Measurements from ENCODE around the gene RASSF3. TPM values are rescaled to one million over a fixed set of nuclear protein-coding genes. Genes with fewer than 3 reads are reported as not detected.

RASSF3 gene
- total RNA-seq, 1 experiment from 2014 or later: 42.6 TPM

- no peak for DNase-seq (ENCODE audit: extremely low read depth, low read depth)
These were observed 56.0 kb downstream of the RASSF3 start for GRCh38 chr12:64666054-64666914.

GRCh38 chr12:64667793-64668192 is 57.5 kb downstream of the RASSF3 start:
- no peak for DNase-seq (ENCODE audit: extremely low read depth, low read depth)

GRCh38 chr12:64669270-64669842 is 59.1 kb downstream of the RASSF3 start:
- DNase-seq (ENCODE audit: extremely low read depth, low read depth): no peak

- DNase-seq (ENCODE audit: extremely low read depth, low read depth): no peak
These were observed 59.7 kb downstream of the RASSF3 start for GRCh38 chr12:64670019-64670418.

DNA sequence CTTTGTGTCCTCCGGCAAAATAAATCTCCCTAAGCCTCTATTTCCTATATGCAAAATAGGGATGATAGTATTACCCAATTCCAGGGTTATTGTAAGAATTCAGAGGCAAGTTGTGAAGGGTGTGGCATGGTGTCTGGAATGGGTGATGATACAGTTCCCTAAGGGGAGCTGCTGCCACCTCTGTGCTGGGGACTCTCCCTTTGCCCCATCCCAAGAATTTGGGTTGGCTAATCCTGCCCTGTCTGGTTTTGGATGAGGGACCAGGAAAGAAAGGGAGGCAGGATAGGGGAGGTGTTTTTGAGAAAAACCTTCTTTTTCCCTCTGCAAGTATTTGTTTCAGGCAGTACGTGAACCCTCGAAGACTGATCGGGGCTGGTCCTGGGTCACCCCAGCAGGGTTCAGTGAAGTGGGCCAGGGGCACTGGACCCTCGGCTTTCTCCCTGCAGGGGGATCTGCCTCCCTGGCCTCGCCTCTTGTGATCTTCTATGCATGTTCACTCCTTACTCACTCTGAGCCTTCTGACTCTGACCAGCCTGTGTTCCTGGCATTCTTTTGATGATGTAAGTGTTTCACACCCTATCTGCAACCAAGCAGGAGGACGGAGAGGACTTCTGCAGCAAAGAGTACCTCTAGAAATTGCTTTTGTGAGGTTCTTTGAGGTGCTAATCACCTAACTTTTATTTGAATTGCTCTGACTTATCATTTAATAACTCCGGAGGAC is 60.8 kb downstream of the RASSF3 start:
- peak; percentile 89 for DNase-seq (ENCODE audit: extremely low read depth, low read depth)

- no peak for DNase-seq (ENCODE audit: extremely low read depth, low read depth)
These were observed 61.4 kb downstream of the RASSF3 start for GRCh38 chr12:64671681-64672080.

DNA sequence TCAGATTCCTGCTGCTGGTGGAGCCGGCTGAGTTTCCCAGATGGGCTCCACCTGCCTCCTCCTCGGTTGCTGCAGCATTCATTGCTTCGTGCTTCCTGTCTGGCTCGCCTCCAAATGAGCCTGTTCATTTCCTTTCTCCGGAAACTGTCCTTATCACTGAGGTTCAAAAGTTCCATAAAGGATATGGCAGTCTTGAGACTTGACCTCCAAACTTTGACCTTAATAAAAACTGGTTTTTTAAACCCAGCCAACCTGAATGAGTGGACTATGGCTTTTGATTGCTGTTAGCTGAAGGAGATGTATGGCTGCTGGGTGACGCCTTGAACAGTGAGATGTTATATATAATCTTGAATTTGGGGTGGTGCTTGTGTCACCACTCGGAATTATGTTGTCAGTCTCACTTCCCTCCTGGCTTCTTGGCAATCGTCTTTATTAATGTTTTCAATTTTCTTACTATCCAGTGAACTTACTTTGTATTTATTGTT is 62.7 kb downstream of the RASSF3 start:
- peak; percentile 84 for DNase-seq (ENCODE audit: extremely low read depth, low read depth)

DNA sequence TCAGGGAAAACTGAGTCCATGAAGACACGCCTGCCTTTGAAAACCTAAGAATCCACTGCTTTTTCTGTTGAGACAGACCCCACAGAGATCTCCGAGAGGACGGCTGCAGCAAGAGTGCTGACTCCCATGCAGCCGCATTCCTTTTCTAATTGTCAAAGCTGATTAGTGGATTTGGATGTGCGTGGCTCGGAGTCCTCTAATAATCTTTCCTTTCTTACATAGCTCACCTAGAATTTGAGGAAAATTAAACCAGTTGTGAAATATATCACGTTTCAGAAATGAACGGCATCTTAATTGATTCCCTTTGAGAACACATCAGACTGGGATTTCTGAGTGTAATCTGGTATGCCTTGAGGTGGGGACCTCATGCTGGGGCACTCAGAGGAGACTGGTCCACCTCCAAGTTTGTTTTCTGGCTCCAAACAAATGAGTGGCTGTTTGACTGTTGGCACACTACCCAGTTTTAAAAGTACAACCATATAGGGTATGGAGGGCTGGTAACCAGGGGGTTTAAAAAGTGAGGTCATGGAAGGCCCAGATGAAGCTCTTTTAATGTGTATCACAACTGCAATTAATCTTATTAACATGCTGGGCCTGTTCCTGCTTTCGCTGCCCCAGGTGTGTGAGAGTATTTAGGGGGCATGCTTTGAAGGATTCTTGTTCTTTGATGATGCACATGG is 63.3 kb downstream of the RASSF3 start:
- no peak for DNase-seq (ENCODE audit: extremely low read depth, low read depth)

DNA sequence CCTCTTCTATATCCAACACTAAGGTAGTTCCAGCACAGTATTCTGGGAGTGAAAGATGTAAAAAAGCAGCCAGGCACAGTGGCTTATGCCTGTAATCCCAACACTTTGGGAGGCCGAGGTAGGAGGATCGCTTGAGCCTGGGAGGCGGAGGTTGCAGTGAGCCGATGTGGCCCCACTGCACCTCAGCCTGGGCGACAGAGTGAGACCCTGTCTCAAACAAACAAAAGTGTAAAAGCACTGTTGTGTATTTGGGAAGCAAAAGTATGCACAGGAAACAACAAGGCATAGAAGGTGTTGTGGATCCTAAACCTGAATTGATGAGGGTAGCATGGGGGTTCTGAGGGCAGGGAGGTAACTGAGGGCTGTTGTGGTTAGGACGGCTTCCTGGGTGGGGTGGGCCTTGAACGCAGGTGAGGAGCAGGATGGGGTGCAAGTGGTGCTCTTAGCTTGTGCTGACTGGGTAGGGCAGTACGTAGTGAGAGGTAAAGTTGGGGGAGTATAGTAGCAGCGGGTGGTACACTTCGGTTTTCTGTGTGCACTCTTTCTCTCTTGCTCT is 64.2 kb downstream of the RASSF3 start:
- DNase-seq (ENCODE audit: extremely low read depth, low read depth): no peak

- DNase-seq (ENCODE audit: extremely low read depth, low read depth): peak; percentile 90
These were observed 65.5 kb downstream of the RASSF3 start for GRCh38 chr12:64675795-64676194.

GRCh38 chr12:64678248-64678647 is 68.0 kb downstream of the RASSF3 start:
- no peak for DNase-seq (ENCODE audit: extremely low read depth, low read depth)

DNA sequence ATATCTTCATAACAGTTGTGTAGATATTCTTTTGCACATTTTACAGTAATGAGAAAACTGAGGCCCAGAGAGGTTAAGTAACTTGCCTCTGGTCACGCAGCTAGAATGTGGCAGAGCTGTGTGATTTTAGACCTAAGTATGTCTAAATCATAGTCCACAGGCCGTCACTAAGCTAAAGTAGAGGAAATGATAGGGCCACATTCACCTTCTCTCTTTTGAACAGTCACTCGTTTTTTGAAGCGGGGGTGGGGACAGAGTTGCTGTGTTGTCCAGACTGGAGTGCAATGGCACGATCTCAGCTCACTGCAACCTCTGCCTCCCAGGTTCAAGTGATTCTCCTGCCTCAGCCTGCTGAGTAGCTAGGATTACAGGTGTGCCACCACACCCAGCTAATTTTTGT is 68.5 kb downstream of the RASSF3 start:
- DNase-seq (ENCODE audit: extremely low read depth, low read depth): no peak

DNA sequence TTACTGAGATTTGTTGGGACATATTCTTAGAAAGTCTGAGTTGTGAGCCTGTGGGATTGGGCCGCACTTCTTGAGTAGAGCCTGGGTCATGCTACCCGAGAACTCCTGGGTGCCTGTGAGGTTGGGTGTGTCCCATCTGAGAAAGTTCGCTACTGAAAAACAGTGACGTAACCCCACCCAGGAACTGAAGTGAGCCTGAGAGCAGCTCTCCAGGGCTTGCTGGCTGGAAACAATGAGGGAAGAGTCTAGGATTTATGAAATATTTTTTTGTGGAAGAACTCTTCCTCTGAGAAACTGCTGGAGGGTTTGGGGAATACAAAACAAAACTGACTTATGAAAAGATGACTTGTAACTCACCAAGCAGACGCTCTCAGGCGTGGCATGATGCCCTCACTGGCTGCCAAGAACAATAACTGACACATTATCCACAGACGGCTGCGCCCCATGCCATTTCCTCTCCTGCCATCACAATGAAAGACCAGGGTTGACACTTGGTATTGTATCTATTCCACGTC is 69.2 kb downstream of the RASSF3 start:
- DNase-seq (ENCODE audit: extremely low read depth, low read depth): peak; percentile 95

- no peak for DNase-seq (ENCODE audit: extremely low read depth, low read depth)
These were observed 69.9 kb downstream of the RASSF3 start for GRCh38 chr12:64680235-64680634.

DNA sequence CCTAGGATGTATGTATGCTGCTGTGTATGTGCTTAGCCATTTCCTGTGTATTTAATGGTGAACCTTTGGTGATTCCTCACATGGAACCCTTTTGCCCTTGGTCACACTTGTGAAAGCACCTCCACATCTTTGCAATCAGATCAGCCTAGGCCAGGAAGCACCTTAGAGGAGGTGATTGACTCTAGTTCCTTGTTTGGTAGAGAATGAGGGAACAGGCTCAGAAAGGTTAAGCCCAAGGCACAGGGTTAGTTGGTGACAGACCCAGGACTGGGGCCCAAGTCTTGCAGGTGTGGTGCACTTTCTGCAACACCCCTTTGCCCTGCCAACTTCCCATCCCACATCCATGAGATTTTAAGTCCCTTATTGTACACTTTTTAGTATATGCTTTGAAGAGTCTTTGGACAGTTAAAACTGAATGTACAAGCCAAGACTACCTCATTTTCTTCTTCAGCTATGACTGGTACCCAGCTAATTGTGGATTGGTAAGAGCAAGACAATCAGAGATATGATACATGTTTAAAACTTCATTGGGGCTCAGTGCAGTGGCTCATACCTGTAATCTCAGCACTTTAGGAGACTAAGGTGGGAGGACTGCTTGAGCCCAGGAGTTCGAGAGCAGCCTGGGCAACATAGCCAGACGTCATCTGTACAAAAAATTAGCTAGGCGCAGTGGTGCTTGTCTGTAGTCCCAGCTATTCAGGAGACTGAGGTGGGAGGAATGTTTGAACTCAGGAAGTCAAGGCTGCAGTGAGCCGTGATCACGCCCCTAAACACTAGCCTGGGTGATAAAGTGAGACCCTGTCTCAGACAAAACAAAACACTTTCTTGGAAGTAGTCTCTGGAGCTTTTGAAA is 71.1 kb downstream of the RASSF3 start:
- DNase-seq (ENCODE audit: extremely low read depth, low read depth): no peak

GRCh38 chr12:64682572-64683277 is 72.4 kb downstream of the RASSF3 start:
- DNase-seq (ENCODE audit: extremely low read depth, low read depth): peak; percentile 73

DNA sequence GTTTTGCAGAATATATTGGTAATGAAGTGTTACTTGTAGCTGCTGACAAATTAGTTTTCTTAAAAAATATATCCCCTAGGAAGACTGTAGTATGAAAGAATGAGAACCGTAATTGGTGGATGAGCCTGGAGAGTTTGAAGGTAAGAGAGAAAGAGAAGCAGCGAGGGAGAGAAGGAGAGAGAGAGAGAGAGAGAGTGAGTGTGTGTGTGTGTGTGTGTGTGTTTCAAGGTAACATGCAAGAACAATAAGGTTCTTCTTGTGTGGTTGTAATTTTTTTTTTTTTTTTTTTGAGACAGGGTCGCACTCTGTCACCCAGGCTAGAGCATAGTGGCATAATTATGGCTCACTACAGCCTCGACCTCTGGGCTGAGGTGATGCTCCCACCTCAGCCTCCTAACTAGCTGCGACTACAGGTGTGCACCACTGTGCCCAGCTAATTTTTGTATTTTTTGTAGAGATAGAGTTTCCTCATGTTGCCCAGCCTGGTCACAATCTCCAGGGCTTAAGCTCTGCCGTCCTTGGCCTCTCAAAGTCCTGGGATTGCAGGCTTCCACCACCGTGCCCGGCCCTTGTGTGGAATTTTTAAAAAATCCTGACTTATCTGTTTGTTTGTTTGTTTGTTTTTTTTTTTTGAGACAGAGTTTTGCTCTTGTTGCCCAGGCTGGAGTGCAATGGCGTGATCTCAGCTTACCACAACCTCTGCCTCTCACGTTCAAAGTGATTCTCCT is 73.7 kb downstream of the RASSF3 start:
- DNase-seq (ENCODE audit: extremely low read depth, low read depth): no peak

DNA sequence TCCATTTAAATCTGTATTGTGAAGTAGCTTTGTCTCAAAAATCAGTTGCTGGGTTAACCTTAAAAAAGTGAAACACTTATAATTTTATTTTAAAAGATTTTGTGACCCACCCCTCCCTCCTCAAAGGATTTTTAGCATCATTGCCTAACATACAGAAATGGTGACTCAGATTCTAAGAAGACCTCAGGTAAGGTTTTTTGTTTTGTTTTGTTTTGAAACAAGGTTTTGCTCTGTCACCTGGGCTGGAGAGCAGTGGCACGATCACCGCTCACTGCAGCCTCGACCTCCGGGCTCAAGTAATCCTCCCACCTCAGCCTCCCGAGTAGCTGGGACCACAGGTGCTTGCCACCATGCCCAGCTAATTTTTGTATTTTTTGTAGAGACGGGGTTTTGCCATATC is 74.8 kb downstream of the RASSF3 start:
- DNase-seq (ENCODE audit: extremely low read depth, low read depth): no peak

Data from NCI-H460 (cell line).